Fibroblast of skin of back (primary cell): ENCODE data around the gene SMIM8. TPM values are rescaled to one million over a fixed set of nuclear protein-coding genes. Genes with fewer than 3 reads are reported as not detected.
"Not testable (repeated sequence)": the region's sequence is repeated elsewhere in the genome, so short reads cannot be mapped to it uniquely, and the experiment has no call there.

Experiments
- DNase-seq: peaks from one replicate; pipeline ENCODE4 v3.0.0-alpha.2; 2013
- polyA plus RNA-seq, 2 experiments: library from polyadenylated mRNA; unstranded; fragments of 120-200 nt; gene quantifications; one replicate each; pipeline ENCODE4 v1.2.1, GENCODE V29; 2013; ENCODE audit not compliant: insufficient read length in 2 of 2

The SMIM8 gene
- 4.0 TPM for polyA plus RNA-seq (2013, experiment 1 of 2; ENCODE audit: insufficient read length)
- 6.8 TPM for polyA plus RNA-seq (2013, experiment 2 of 2; ENCODE audit: insufficient read length)

GRCh38 chr6:87322304-87323212, at the start of gene SMIM8:
SMIM8 (plus strand) TSS chr6:87322588; CDS start chr6:87337032, 14,444 bp downstream.
- DNase-seq = peak; percentile 73

- DNase-seq = peak; percentile 79
Measured at GRCh38 chr6:87274660-87275274, 47.6 kb upstream of the SMIM8 start.

DNA sequence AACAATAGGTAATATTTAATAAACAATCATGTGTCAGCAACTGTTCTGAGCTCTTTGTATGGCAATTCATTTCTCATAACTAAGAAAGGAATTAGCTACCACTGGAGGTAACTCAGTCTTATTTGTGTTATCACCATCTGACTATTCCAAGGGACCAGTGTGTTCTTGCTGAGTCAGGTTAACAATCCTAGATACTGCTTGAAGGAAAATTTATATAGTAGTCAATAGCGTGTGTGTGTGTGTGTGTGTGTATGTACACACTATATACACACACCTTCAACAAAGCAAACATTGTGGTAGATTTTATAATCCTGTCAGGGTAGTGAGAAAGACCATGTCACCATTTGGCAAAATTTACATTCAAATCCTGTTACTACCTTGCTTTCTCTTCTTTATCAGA, 45.8 kb upstream of the SMIM8 start:
- DNase-seq = no peak

GRCh38 chr6:87277123-87277522, 45.3 kb upstream of the SMIM8 start:
- DNase-seq = peak; percentile 12

DNA sequence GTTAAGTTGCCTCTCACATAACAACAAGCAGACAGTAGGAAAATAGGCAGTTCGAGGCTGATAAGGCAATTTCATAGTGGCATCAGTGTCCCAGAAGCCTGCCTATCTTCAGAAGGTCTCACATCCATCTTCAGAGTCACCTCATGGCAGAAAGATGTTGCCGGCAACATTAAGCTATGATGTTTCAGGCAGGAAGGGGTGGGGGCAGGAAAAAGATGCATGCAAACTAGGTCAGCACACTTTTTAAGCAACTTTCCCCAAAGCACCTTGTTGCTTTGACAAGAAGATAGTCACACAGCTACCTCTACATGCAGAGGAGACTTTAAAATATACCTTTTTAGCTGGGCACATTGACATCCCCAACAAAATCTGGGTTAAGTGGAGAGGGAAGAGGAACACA, 43.2 kb upstream of the SMIM8 start:
- DNase-seq = no peak

DNA sequence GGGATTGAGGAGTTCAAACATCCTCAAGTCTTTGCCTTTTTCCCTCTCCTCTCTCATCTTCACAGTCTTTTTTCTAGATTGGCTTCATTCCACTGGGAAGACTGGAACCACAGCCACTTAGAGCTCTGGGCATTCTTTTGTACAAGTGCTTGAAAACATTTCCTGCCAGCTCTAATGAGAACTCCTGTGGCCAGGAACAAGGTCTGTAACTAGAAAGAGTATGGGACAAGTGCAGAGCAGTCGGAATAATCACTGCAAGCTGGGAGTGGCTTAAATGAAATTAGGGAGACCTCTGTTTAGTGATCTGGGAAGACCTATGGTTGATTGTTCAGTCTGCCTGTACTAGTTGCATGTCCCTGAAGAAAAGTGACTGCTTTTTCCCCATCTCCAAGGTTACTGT, 41.0 kb upstream of the SMIM8 start:
- peak; percentile 2 for DNase-seq

DNA sequence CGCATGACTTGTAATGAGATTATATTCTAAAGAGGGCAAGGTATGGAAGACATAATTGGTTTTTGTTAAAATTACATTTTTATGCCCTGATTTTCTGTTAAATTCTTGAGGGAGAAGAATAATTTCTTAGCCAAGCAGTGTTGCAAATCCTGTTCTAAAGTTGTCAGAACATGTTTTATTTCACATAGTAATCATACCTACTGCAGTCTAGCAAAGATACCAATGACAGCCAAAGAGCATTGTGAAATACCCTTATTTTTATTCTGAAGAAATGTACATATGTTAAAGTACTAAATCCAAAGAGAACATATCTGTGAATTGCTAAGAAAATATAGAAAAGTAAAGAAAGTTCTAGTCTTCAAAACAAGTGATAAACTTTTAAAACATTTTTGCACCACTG, 39.6 kb upstream of the SMIM8 start:
- no peak for DNase-seq

DNA sequence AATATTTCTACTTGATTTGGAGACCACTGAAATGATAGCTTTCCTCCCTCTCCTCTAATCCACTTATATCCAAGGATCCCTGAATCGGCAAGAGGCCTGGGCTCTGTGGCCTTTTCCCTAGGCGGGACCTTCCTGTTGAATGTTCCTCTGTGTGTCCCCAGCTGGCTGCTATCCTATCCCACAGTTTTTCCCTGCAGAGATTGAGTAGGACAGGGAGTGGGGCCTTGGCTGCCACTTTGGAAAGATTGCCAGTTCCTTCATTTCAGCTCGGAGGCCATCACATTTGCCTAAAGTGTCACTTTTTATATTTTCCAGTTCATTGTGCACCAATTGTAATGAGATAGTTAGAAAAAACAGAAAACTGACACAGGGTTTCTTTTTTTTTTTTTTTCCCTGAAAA, 38.9 kb upstream of the SMIM8 start:
- no peak for DNase-seq

- DNase-seq = peak; percentile 51
Measured at GRCh38 chr6:87287251-87287650, 35.1 kb upstream of the SMIM8 start.

DNA sequence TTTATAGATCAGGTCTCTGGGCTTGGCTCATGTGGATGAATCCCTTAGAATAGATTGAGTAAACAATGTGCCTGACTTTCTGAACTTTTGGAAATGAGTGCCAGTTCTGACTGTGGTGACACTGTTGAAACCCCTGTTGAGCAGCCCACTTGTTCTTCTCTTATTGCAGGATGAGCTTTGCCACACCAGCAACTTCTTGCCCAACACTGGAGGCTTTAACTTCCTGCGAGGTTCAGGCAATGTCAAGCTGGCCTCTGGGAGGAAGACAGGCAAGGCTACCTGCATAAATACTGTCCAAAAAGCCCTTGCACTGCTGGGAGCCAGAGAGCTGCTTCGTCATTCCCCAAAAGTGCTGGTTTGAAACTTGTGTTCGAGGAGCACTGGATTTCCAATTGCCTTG, 32.8 kb upstream of the SMIM8 start:
- DNase-seq = no peak

DNA sequence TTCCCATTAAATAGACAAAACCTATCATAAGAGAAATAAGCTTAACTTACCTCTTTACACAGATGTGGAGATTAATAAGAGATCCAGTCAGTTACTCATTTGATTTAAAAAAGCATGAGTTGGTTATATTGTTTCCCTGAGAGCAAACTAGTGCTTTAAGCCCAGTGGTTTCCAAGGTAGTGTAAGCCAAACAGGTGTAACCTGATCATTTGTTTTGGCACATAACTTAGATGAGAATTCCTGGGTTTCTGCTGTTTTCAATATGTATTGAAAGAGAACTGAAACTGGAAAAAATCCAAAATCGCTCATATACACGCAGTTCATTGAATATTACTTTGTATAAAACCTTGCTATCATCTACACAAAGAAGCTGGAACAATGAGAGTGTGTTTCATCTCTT, 30.5 kb upstream of the SMIM8 start:
- DNase-seq = no peak

- no peak for DNase-seq
Measured at GRCh38 chr6:87293526-87293925, 28.9 kb upstream of the SMIM8 start.

- DNase-seq = peak; percentile 49
Measured at GRCh38 chr6:87297119-87297518, 25.3 kb upstream of the SMIM8 start.

DNA sequence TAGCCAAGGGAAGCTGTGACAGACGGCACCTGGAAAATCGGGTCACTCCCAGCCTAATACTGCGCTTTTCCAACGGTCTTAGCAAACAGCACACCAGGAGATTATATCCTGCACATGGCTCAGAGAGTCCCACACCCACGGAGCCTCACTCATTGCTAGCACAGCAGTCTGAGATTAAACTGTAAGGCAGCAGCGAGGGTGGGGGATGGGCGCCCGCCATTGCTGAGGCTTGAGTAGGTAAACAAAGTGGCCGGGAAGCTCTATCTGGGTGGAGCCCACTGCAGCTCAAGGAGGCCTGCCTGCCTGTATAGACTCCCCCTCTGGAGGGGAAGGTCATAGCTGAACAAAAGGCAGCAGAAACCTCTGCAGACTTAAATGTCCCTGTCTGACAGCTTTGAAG, 21.1 kb upstream of the SMIM8 start:
- not testable (repeated sequence) for DNase-seq

GRCh38 chr6:87308970-87309369, 13.4 kb upstream of the SMIM8 start:
- no peak for DNase-seq

DNA sequence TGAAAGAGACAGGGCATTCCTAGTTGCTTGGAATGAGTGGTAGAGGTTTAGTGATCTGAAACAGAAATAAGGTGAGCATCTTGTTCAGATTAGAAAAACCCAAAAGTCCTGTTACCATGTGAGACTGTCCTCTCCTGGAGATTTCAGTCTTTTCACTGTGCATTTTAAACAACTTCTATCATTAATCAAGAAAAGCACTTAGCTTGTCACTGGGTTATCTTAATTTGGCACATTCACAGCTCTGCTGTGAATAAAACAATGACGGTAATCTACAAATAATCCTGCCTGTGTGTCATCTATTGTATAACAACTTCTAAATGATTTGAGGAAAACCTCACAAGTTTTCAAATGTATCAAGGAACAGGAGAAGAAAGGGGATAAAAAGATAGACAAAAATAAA, 9.5 kb upstream of the SMIM8 start:
- no peak for DNase-seq

GRCh38 chr6:87315071-87315470, 7.3 kb upstream of the SMIM8 start:
- DNase-seq = no peak

DNA sequence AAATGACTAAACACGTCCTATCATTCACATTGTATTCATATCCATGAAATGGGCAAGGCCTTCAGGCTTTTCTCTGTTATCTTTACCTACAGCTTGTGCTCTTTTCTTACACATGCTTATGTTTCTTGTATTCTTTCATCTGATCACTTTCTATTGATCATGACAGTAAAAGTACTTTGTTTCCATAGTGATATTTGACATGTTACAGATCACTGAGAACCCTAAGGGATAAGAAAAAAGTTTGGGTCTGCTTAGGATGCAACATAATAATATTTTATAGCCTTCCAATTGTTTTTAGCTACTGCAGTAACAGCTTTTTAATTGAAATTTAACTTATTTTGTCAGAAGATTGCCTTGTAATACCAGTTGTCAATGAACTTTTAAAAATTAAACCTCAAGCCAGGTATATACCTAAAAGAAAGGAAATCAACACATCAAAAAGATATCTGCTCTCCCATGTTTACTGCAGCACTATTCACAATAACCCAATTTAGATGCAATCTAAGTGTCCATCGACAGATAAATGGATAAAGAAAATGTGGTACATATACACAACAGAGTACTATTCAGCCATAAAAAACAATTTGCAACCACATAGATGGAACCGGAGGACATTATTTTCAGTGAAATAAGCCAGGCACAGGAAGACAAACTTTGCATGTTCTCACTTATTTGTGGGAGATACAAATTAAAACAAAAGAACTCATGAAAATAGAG, 3.0 kb upstream of the SMIM8 start:
- DNase-seq = no peak

- not testable (repeated sequence) for DNase-seq
Measured at GRCh38 chr6:87323880-87324279, 1.5 kb downstream of the SMIM8 start.

GRCh38 chr6:87330961-87331360, 8.6 kb downstream of the SMIM8 start:
- no peak for DNase-seq

GRCh38 chr6:87333033-87333432, 10.6 kb downstream of the SMIM8 start:
- DNase-seq = no peak

GRCh38 chr6:87333591-87334181, 11.3 kb downstream of the SMIM8 start:
- DNase-seq = peak; percentile 57

DNA sequence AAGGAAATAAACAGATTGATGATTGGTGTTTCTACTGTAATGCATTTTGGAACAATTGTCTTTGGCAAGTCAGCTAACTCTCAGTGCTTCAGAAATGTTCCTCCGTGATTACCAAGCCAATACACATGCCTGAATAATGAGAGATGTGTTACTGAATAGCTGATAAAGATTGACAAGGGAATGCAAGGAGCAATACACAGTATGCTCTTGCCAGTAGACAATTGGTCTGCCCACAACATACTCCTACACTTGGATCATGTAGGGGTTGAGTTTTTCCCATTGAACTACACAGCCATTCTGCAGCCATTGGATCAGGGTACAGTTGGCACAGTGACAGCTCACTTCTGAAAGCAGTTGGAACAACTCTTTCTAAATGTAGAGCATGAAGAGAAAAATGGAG, 12.3 kb downstream of the SMIM8 start:
- DNase-seq = no peak
